AG09309 (cell line): ENCODE data around the gene SLC24A3.

Experiments
- DNase-seq: peaks from one replicate; pipeline ENCODE4 v3.0.0-alpha.2; 2010; ENCODE audit warnings: low read depth
- H3K4me3 ChIP-seq: 2 replicates; pipeline ENCODE4 v1.5.1; 2011; ENCODE audit warnings: mild to moderate bottlenecking, low read depth, low read length, moderate library complexity; ENCODE audit not compliant: control insufficient read depth
- TF ChIP-seq, protein P1 (sequence below): IDR thresholded peaks from 2 replicates; pipeline ENCODE4 v1.5.1; 2011; ENCODE audit warnings: mild to moderate bottlenecking, low read depth, low read length, inconsistent platforms; ENCODE audit not compliant: insufficient read depth, control insufficient read depth; ENCODE audit errors: missing control alignments

SLC24A3 gene

DNA sequence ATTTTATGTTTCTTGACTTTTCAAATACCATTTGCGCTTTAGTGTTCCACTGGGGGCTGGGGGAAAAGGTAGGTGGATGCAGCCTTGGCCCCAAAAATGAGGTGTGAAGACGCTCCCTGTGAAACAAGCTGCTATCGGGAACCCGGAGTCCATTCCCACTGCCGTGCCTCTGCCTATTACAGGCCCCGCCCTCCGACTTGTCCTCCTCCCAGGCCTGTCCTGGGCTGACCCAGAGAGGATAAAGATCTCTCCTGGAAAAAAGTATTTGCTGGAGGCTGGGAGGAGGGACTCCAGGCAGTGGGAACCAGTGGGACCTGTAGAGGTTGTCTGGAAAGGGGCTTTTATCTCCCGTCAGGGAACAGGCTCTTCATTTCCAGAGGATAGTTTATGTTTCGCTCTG is 215.0 kb downstream of the SLC24A3 start:
- no peak for DNase-seq
- TF ChIP-seq, protein P1, sequence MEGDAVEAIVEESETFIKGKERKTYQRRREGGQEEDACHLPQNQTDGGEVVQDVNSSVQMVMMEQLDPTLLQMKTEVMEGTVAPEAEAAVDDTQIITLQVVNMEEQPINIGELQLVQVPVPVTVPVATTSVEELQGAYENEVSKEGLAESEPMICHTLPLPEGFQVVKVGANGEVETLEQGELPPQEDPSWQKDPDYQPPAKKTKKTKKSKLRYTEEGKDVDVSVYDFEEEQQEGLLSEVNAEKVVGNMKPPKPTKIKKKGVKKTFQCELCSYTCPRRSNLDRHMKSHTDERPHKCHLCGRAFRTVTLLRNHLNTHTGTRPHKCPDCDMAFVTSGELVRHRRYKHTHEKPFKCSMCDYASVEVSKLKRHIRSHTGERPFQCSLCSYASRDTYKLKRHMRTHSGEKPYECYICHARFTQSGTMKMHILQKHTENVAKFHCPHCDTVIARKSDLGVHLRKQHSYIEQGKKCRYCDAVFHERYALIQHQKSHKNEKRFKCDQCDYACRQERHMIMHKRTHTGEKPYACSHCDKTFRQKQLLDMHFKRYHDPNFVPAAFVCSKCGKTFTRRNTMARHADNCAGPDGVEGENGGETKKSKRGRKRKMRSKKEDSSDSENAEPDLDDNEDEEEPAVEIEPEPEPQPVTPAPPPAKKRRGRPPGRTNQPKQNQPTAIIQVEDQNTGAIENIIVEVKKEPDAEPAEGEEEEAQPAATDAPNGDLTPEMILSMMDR, result no peak
- no peak overlapping the region for H3K4me3 ChIP-seq

DNA sequence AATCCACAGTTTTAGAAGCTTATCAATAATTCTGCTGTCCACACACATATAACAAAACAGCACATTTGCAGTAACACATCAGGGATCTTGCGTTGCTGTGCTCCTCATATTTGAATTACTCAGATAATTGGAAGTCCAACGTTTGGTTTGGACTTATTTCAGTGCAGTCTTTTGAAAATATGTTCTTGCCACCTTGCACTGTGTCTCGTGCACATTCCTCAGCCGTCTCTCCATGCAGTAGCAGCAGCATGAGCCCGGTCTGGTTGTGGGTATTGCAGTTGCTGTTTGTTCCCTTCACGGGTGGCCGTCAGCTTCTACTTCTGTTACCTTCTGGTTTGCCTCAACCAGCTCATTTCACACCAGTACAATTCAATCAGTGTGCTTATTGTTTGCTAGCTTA is 215.5 kb downstream of the SLC24A3 start:
- DNase-seq, result no peak
- H3K4me3 ChIP-seq, result no peak overlapping the region
- TF ChIP-seq, protein P1, result no peak

DNA sequence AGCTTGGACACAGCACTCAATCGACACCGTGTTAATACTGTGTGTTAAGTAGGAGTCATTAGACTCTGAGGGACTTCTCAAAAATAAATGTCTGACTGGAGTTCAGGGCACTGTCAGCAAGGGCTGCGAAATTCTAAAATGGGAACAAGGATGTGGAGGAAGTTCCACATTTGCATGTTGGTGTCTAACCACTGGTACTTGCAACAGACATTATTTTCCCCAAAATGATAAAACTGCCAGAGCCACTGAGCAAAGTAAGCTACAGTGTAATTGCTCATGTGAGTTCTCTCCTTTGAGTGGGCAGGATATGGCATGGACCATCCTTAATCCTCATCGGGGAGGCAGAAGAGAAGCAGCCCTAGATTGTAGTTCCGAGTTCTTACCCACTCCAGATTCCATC is 215.9 kb downstream of the SLC24A3 start:
- no peak overlapping the region for H3K4me3 ChIP-seq
- no peak for DNase-seq
- TF ChIP-seq, protein P1, result no peak

DNA sequence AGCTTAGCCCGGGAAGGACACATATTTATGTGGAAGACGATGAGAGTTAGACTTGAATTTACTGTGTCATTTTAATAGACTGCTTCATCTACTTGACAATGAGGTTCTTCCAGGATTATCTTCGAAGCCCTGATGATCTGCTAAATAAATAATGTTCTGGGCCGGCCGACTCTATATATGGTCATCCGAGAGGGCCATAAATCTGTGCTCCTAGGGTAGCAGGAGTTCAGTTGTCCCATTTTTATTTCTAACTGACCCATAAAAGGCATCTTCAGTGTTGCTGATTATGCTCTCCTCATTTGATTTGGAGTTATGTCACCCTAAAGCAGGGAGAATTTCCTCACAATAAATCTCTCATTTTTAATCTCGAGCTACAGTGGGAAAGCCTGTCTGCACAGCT is 217.1 kb downstream of the SLC24A3 start:
- DNase-seq, result no peak
- TF ChIP-seq, protein P1, result no peak
- H3K4me3 ChIP-seq, result no peak overlapping the region

DNA sequence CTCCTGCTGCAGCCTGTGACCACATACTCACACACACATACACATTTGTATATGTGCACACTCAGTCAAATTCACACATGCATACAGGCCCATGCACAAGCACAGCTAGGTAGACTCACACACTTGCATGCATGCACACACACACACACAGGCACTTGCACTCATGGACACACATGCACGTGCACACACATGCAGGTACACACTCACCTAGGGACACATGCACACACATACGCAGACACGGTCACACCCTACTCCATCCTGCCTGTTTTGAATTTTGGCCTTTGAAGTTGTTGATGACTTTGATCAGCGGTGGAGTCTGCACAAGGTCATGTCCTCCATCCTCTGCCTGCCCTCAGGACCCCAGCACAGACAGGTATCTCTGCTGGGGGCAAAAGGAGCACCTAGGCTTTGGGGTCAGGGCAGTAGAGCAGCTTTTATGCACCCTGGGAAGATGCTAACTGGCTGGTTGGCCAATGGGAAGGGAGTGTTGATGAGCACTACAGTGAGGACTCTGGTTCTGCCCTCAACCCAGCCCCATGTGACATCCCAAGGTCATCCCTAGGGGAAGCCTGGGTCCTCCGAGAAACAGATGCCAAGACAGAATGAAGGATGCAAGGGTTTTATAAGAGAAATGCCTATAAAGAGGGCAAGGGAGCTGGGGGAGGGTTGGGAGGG is 218.3 kb downstream of the SLC24A3 start:
- H3K4me3 ChIP-seq, result no peak overlapping the region
- TF ChIP-seq, protein P1, result no peak
- DNase-seq, result no peak

DNA sequence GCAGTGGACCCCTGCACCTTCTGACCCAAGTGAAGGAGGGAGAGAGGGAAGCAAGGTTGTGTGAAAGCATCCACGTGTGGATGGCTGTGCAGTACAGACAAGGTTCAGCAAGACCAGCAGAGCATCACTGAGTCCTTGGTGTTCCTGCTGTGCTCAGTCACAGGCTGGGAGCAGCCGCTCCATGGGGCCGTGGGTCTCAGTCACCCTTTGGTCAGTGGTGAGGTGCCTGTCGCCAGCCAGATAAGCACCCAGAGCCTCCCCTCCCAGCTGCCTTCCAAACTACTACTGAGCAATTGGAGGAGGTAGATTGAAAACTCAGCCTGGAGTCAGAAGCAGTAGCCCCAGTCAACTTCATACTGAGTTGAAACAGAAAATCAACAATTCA is 218.9 kb downstream of the SLC24A3 start:
- TF ChIP-seq, protein P1, result no peak
- DNase-seq, result no peak
- H3K4me3 ChIP-seq, result no peak overlapping the region

DNA sequence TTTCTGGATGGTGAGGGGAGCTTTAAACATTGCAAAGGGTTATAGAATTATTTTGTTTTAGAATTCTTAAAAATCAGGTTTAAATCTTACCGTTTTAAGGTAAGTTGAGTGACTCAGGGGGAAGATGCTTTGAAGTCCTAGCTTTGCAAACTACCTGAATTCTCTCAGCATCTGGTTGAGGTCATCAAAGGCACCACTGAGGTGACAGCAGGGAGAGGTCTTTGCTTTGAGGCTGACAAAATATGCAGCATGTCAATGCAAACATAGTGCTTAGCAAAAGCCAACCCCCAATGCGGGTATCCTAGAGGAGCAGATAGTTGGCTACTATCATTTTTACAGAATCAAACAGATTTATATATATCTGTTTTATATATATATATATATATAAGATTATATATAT is 219.5 kb downstream of the SLC24A3 start:
- DNase-seq, result no peak
- TF ChIP-seq, protein P1, result no peak
- no peak overlapping the region for H3K4me3 ChIP-seq
